Measurements from ENCODE around the gene IL3. TPM values are rescaled to one million over a fixed set of nuclear protein-coding genes. Genes with fewer than 3 reads are reported as not detected.

Gene IL3
- total RNA-seq, 4 donors from 2014 or later = not detected

DNA sequence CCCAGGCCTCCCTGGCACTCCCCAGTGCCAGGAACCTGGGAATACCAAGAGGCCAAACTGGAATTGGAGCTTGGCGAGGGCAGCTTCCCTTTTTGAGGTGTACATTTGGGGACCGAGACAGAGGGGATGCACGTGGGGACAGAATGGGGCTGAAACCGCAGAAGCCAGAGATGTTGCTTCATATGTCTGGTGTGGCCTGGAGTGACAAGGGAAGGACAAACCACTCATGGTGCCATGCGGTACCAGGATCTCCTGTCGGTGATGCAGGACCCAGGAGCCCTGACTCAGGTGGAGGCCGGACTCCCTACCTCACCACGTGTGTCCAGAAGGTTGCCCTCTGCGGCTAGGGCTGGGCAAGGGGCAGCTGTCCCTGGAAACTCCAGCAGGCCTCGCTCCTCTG, 9.1 kb downstream of the IL3 start:
- DNase-seq = no peak
- in situ Hi-C loops (cut with MboI; ENCODE audit: low sequenced_read_pairs in 4 of 4) = loop anchor here in 1 of 4 donors (10.0 kb wide), 1 partner anchor 475 kb away; no protein-coding TSS in a partner anchor
- Histone ChIP-seq H3K4me3 (no peak overlapping the region), H3K27ac (no peak overlapping the region), H3K36me3 (no peaks in the 10 kb centered on the region), H3K9me3 (no peaks in the 10 kb centered on the region), H3K27me3 (no peaks in the 10 kb centered on the region), H3K4me1 (no peaks in the 10 kb centered on the region)
- ATAC-seq = no peak
- TF ChIP-seq POLR2A (IDR thresholded peaks at IDR 0.05) = no peak
- TF ChIP-seq, protein P1, sequence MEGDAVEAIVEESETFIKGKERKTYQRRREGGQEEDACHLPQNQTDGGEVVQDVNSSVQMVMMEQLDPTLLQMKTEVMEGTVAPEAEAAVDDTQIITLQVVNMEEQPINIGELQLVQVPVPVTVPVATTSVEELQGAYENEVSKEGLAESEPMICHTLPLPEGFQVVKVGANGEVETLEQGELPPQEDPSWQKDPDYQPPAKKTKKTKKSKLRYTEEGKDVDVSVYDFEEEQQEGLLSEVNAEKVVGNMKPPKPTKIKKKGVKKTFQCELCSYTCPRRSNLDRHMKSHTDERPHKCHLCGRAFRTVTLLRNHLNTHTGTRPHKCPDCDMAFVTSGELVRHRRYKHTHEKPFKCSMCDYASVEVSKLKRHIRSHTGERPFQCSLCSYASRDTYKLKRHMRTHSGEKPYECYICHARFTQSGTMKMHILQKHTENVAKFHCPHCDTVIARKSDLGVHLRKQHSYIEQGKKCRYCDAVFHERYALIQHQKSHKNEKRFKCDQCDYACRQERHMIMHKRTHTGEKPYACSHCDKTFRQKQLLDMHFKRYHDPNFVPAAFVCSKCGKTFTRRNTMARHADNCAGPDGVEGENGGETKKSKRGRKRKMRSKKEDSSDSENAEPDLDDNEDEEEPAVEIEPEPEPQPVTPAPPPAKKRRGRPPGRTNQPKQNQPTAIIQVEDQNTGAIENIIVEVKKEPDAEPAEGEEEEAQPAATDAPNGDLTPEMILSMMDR (IDR thresholded peaks at IDR 0.05 in 4 of 5, conservative IDR thresholded peaks at IDR 0.05 in 1 of 5) = no peak
- intact Hi-C loops (cut with DNase I; ENCODE audit: low total_unique reads) = no loop called here

- H3K4me1 ChIP-seq = no peaks in the 10 kb centered on the region
- H3K4me3 ChIP-seq = no peak overlapping the region
- in situ Hi-C loops (cut with MboI; ENCODE audit: low sequenced_read_pairs in 4 of 4) = loop anchor here in 1 of 4 donors (10.0 kb wide), 1 partner anchor 475 kb away; no protein-coding TSS in a partner anchor
- H3K9me3 ChIP-seq = no peaks in the 10 kb centered on the region
- intact Hi-C loops (cut with DNase I; ENCODE audit: low total_unique reads) = no loop called here
- no peak for DNase-seq
- H3K36me3 ChIP-seq = no peaks in the 10 kb centered on the region
- H3K27ac ChIP-seq = no peak overlapping the region
- no peaks in the 10 kb centered on the region for H3K27me3 ChIP-seq
- no peak for TF ChIP-seq POLR2A (IDR thresholded peaks at IDR 0.05)
- TF ChIP-seq, protein P1 (IDR thresholded peaks at IDR 0.05 in 4 of 5, conservative IDR thresholded peaks at IDR 0.05 in 1 of 5) = no peak
- ATAC-seq = no peak
Observed at GRCh38 chr5:132069994-132070393, 9.5 kb downstream of the IL3 start.

GRCh38 chr5:132070460-132071337, 10.2 kb downstream of the IL3 start:
- no peak overlapping the region for H3K27ac ChIP-seq
- no peaks in the 10 kb centered on the region for H3K27me3 ChIP-seq
- no peaks in the 10 kb centered on the region for H3K9me3 ChIP-seq
- intact Hi-C loops (cut with DNase I; ENCODE audit: low total_unique reads) (no loop called here), in situ Hi-C loops (cut with MboI; ENCODE audit: low sequenced_read_pairs in 4 of 4) (no loop called here)
- no peak overlapping the region for H3K4me3 ChIP-seq
- no peak for DNase-seq
- ATAC-seq = no peak
- no peaks in the 10 kb centered on the region for H3K36me3 ChIP-seq
- TF ChIP-seq POLR2A (IDR thresholded peaks at IDR 0.05) = no peak
- no peaks in the 10 kb centered on the region for H3K4me1 ChIP-seq

DNA sequence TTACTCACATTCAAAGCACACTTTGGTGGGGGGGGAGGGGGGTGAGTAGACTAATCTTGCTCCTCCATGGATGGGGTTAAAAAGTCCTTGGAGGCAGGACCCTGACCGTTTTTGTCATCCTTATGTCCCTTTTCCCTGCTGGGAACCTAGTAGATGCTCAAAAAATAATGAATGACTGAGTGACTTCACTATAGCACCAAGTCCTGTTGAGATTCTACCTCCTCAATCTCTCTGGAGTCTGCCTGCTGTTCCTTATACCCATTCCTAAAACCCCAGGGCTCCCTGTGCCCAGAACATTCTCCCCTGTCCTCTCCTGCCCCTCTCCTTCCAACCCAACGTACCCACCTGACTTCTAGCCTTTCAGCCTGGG, 10.9 kb downstream of the IL3 start:
- no peak for TF ChIP-seq POLR2A (IDR thresholded peaks at IDR 0.05)
- TF ChIP-seq, protein P1 (IDR thresholded peaks at IDR 0.05 in 4 of 5, conservative IDR thresholded peaks at IDR 0.05 in 1 of 5) = no peak
- no peaks in the 10 kb centered on the region for H3K9me3 ChIP-seq
- in situ Hi-C loops (cut with MboI; ENCODE audit: low sequenced_read_pairs in 4 of 4) (no loop called here), intact Hi-C loops (cut with DNase I; ENCODE audit: low total_unique reads) (no loop called here)
- H3K4me1 ChIP-seq = no peaks in the 10 kb centered on the region
- no peak overlapping the region for H3K27ac ChIP-seq
- no peaks in the 10 kb centered on the region for H3K27me3 ChIP-seq
- H3K36me3 ChIP-seq = no peaks in the 10 kb centered on the region
- ATAC-seq = no peak
- DNase-seq = no peak
- H3K4me3 ChIP-seq = no peak overlapping the region

- H3K4me3 ChIP-seq = no peak overlapping the region
- no peaks in the 10 kb centered on the region for H3K36me3 ChIP-seq
- in situ Hi-C loops (cut with MboI; ENCODE audit: low sequenced_read_pairs in 4 of 4) (no loop called here), intact Hi-C loops (cut with DNase I; ENCODE audit: low total_unique reads) (no loop called here)
- no peak for TF ChIP-seq POLR2A (IDR thresholded peaks at IDR 0.05)
- TF ChIP-seq, protein P1 (IDR thresholded peaks at IDR 0.05 in 4 of 5, conservative IDR thresholded peaks at IDR 0.05 in 1 of 5) = no peak
- H3K27me3 ChIP-seq = no peaks in the 10 kb centered on the region
- no peak overlapping the region for H3K27ac ChIP-seq
- no peak for DNase-seq
- H3K9me3 ChIP-seq = no peaks in the 10 kb centered on the region
- no peaks in the 10 kb centered on the region for H3K4me1 ChIP-seq
- no peak for ATAC-seq
Observed at GRCh38 chr5:132072070-132072469, 11.6 kb downstream of the IL3 start.

All from gastrocnemius medialis (tissue), 4 donors.